ENCODE results near the gene MTERF4.

Gene MTERF4

GRCh38 chr2:241065355-241065803 is 36.7 kb downstream of the MTERF4 start:
- Histone ChIP-seq H3K36me3 (replicated peaks) (no peaks in the 10 kb centered on the region), H3K27ac (no peak overlapping the region), H3K4me3 (ENCODE audit: low read depth, low read length) (no peak overlapping the region), H3K27me3 (replicated peaks) (peaks cover 4% of the 10 kb centered on the region)
- no peak for DNase-seq
- in situ Hi-C loops (cut with HindIII; ENCODE audit: low pct_ligation_motif_present, low sequenced_read_pairs) = no loop called here
- TF ChIP-seq CTCF (IDR thresholded peaks at IDR 0.05; ENCODE audit: low read depth, low read length, missing control alignments) = no peak

GRCh38 chr2:241064802-241065354 is 37.2 kb downstream of the MTERF4 start:
- no peaks in the 10 kb centered on the region for H3K36me3 ChIP-seq (replicated peaks)

GRCh38 chr2:241064008-241064801 is 37.9 kb downstream of the MTERF4 start:
- H3K27me3 ChIP-seq (replicated peaks) = peaks cover 4% of the 10 kb centered on the region
- no peak for DNase-seq
- TF ChIP-seq CTCF (IDR thresholded peaks at IDR 0.05; ENCODE audit: low read depth, low read length, missing control alignments) = no peak
- H3K27ac ChIP-seq = no peak overlapping the region
- in situ Hi-C loops (cut with HindIII; ENCODE audit: low pct_ligation_motif_present, low sequenced_read_pairs) = no loop called here
- no peaks in the 10 kb centered on the region for H3K36me3 ChIP-seq (replicated peaks)
- H3K4me3 ChIP-seq (ENCODE audit: low read depth, low read length) = no peak overlapping the region

More at GRCh38 chr2:241064802-241065354, 37.2 kb downstream of the MTERF4 start:
- H3K4me3 ChIP-seq (ENCODE audit: low read depth, low read length) = no peak overlapping the region
- H3K27ac ChIP-seq = no peak overlapping the region
- DNase-seq = no peak
- peaks cover 4% of the 10 kb centered on the region for H3K27me3 ChIP-seq (replicated peaks)
- TF ChIP-seq CTCF (IDR thresholded peaks at IDR 0.05; ENCODE audit: low read depth, low read length, missing control alignments) = no peak
- in situ Hi-C loops (cut with HindIII; ENCODE audit: low pct_ligation_motif_present, low sequenced_read_pairs) = no loop called here

GRCh38 chr2:241063587-241063986 is 38.5 kb downstream of the MTERF4 start:
- no peak for DNase-seq
- Histone ChIP-seq H3K27ac (no peak overlapping the region), H3K36me3 (replicated peaks) (no peaks in the 10 kb centered on the region), H3K27me3 (replicated peaks) (peaks cover 4% of the 10 kb centered on the region), H3K4me3 (ENCODE audit: low read depth, low read length) (no peak overlapping the region)
- TF ChIP-seq CTCF (IDR thresholded peaks at IDR 0.05; ENCODE audit: low read depth, low read length, missing control alignments) = peak; percentile 18
- in situ Hi-C loops (cut with HindIII; ENCODE audit: low pct_ligation_motif_present, low sequenced_read_pairs) = no loop called here

GRCh38 chr2:241063093-241063551 is 39.0 kb downstream of the MTERF4 start:
- in situ Hi-C loops (cut with HindIII; ENCODE audit: low pct_ligation_motif_present, low sequenced_read_pairs) = no loop called here
- no peak for DNase-seq
- Histone ChIP-seq H3K4me3 (ENCODE audit: low read depth, low read length) (no peak overlapping the region), H3K27ac (no peak overlapping the region), H3K27me3 (replicated peaks) (peaks cover 4% of the 10 kb centered on the region), H3K36me3 (replicated peaks) (no peaks in the 10 kb centered on the region)
- no peak for TF ChIP-seq CTCF (IDR thresholded peaks at IDR 0.05; ENCODE audit: low read depth, low read length, missing control alignments)

All from brain microvascular endothelial cell (primary cell).